ENCODE data around the gene P3H3. TPM values are rescaled to one million over a fixed set of nuclear protein-coding genes. Genes with fewer than 3 reads are reported as not detected.

Gene P3H3
- polyA plus RNA-seq, 2 of the 4 experiments (the other 2 are of a cell fraction): 8.6 to 21.9 TPM

- under 1% methylated on average over 18 of the region's 28 CpGs for WGBS (ENCODE audit: missing lambda C conversion rate)
- POLR2A ChIA-PET: interaction anchor here (1.0 to 2.1 kb wide), 3 partner anchors 8 to 69 kb away, joined by 3 to 9 read pairs (median 4); partner anchors contain the start of genes MLF2 and USP5
- peak within 1 kb of the TSS; percentile 55 for H3K4me3 ChIP-seq
- DNase-seq (ENCODE audit: low read depth in 1 of 2, low spot score in 1 of 2) (peak; percentile 35 to 43), ATAC-seq (peak; percentile 34 to 37), FAIRE-seq (no peak)
- peaks cover 12% of the 10 kb centered on the region for H3K4me1 ChIP-seq
- H3K4me2 ChIP-seq: peak within 1 kb of the TSS; percentile 100
- H3K27ac ChIP-seq: peak within 1 kb of the TSS; percentile 76 to 87
- CTCF ChIA-PET: interaction anchor here (0.6 to 29.8 kb wide), 7 partner anchors 10 to 252 kb away, joined by 3 to 306 read pairs (median 78); partner anchors contain the start of genes CD4 and MLF2
- TF ChIP-seq POLR2A (IDR thresholded peaks at IDR 0.05; ENCODE audit: low read length) (peak; percentile 7; the same call in 1 of the 2 replicates), GATA3 (IDR thresholded peaks at IDR 0.05; ENCODE audit: borderline replicate concordance) (no peak)
- H3K9me3 ChIP-seq: no peaks in the 10 kb centered on the region
Measured at GRCh38 chr12:6821591-6822425, 6.4 kb upstream of the P3H3 start, which contains the start of gene GPR162. TSS of gene GPR162 (plus strand) at chr12:6821821. CDS start at chr12:6823899, 2,078 bp downstream.

GRCh38 chr12:6822426-6823135 lies 5.6 kb upstream of the P3H3 start:
- ChIA-PET POLR2A (interaction anchor here (1.4 to 2.1 kb wide), 2 partner anchors 69 kb away, joined by 4 to 9 read pairs; partner anchors contain the start of gene MLF2), CTCF (interaction anchor here (0.6 to 29.8 kb wide), 7 partner anchors 11 to 252 kb away, joined by 3 to 306 read pairs (median 78); partner anchors contain the start of genes CD4 and MLF2)
- peak overlapping the region; percentile 55; the same call in 2 of the 3 replicates for H3K4me3 ChIP-seq
- TF ChIP-seq KDM1A (IDR thresholded peaks at IDR 0.05; ENCODE audit: low read depth) (no peak), POLR2AphosphoS2 (conservative IDR thresholded peaks at IDR 0.05; ENCODE audit: low read length) (no peak), GATA3 (IDR thresholded peaks at IDR 0.05; ENCODE audit: borderline replicate concordance) (no peak), JUNB (IDR thresholded peaks at IDR 0.05) (no peak), USF2 (IDR thresholded peaks at IDR 0.05) (no peak), TP53 (CRISPR knock-in tag; IDR thresholded peaks at IDR 0.05) (no peak), KDM5A (IDR thresholded peaks at IDR 0.05) (no peak), FOSB (CRISPR knock-in tag; IDR thresholded peaks at IDR 0.05) (no peak), CHD4 (IDR thresholded peaks at IDR 0.05; ENCODE audit: borderline replicate concordance) (no peak), ZC3H11A (IDR thresholded peaks at IDR 0.05) (no peak), JUN (IDR thresholded peaks at IDR 0.05) (no peak), HOXA7 (CRISPR knock-in tag; IDR thresholded peaks at IDR 0.05) (no peak), RFX5 (IDR thresholded peaks at IDR 0.05) (no peak), MAZ (IDR thresholded peaks at IDR 0.05; ENCODE audit: borderline replicate concordance, low read depth, low read length) (no peak), HES2 (IDR thresholded peaks at IDR 0.05) (no peak), SMC3 (IDR thresholded peaks at IDR 0.05) (no peak), CBX2 (IDR thresholded peaks at IDR 0.05; ENCODE audit: borderline replicate concordance, low read depth) (no peak)
- no peaks in the 10 kb centered on the region for H3K9me3 ChIP-seq
- H3K4me1 ChIP-seq: peaks cover 20% of the 10 kb centered on the region
- FAIRE-seq (no peak), ATAC-seq (no peak), DNase-seq (ENCODE audit: low read depth in 1 of 2, low spot score in 1 of 2) (no peak)
- WGBS (ENCODE audit: missing lambda C conversion rate): 86% methylated on average over 7 of the region's 7 CpGs
- H3K4me2 ChIP-seq: peak overlapping the region; percentile 100
- H3K27ac ChIP-seq: peak overlapping the region in 1 of 2 experiments; percentile 87; a peak in 4 of 6 replicates

GRCh38 chr12:6823182-6824084 lies 4.8 kb upstream of the P3H3 start:
- Histone ChIP-seq H3K9me3 (no peaks in the 10 kb centered on the region), H3K4me1 (peaks cover 26% of the 10 kb centered on the region), H3K27ac (no peak overlapping the region), H3K4me3 (no peak overlapping the region), H3K4me2 (no peak overlapping the region)
- no peak for DNase-seq (ENCODE audit: low read depth in 1 of 2, low spot score in 1 of 2)
- 78% methylated on average over 12 of the region's 12 CpGs for WGBS (ENCODE audit: missing lambda C conversion rate)
- FAIRE-seq: no peak
- ChIA-PET CTCF (interaction anchor here (1.3 to 29.8 kb wide), 11 partner anchors 11 to 88 kb away, joined by 3 to 306 read pairs (median 47); partner anchors contain the start of genes CD4, CDCA3, GNB3 and MLF2), POLR2A (interaction anchor here (1.4 kb wide), 1 partner anchor 70 kb away, joined by 4 read pairs; the partner anchor contains the start of gene MLF2)
- no peak for ATAC-seq
- TF ChIP-seq MAZ (IDR thresholded peaks at IDR 0.05; ENCODE audit: borderline replicate concordance, low read depth, low read length) (no peak), RFX5 (IDR thresholded peaks at IDR 0.05) (no peak), NR3C1 (IDR thresholded peaks at IDR 0.05) (no peak), POLR2AphosphoS2 (conservative IDR thresholded peaks at IDR 0.05; ENCODE audit: low read length) (no peak), HDAC2 (IDR thresholded peaks at IDR 0.05) (no peak), ELK1 (IDR thresholded peaks at IDR 0.05; ENCODE audit: low read depth, low read length) (no peak), FOSL2 (IDR thresholded peaks at IDR 0.05) (no peak), FOSL2 (CRISPR knock-in tag; IDR thresholded peaks at IDR 0.05) (no peak), REST (IDR thresholded peaks at IDR 0.05) (no peak)

Measured in A549 (cell line).